Tibial nerve (tissue), 4 donors: ENCODE data around the gene C1orf232.

Source experiments
- CTCF ChIP-seq, 5 experiments: fragments of 200-600 bp in 3 of 5; fragments of 450-650 bp in 2 of 5; sonication (generic) in 3 of 5; IDR thresholded peaks; one replicate each; pipeline ENCODE4 v1.5.1; 2016 to 2019; ENCODE audit warnings: antibody characterized with exemption in 5 of 5, mild to moderate bottlenecking in 3 of 5, moderate library complexity in 2 of 5
- EP300 ChIP-seq, 2 donors: sonication (generic); formaldehyde crosslinking; IDR thresholded peaks; one replicate each; pipeline ENCODE4 v1.6.1; 2017; ENCODE audit warnings: antibody characterized with exemption in 2 of 2, mild to moderate bottlenecking in 1 of 2
- POLR2A ChIP-seq, 2 donors: fragments of 450-650 bp; IDR thresholded peaks; one replicate each; pipeline ENCODE4 v1.6.1; 2017; ENCODE audit warnings: antibody characterized with exemption in 2 of 2, mild to moderate bottlenecking in 2 of 2, moderate library complexity in 2 of 2

- no peak for TF ChIP-seq EP300 (IDR thresholded peaks at IDR 0.05)
- TF ChIP-seq CTCF (IDR thresholded peaks at IDR 0.05) = no peak
- no peak for TF ChIP-seq POLR2A (IDR thresholded peaks at IDR 0.05)
Observed at GRCh38 chr1:26162220-26162709, 6.5 kb downstream of the C1orf232 start.
